ENCODE measurements around the gene ACBD3.

- TF ChIP-seq CTCF (IDR thresholded peaks at IDR 0.05), result no peak
- TF ChIP-seq POLR2A (IDR thresholded peaks at IDR 0.05), result no peak
These were observed 37.3 kb upstream of the ACBD3 start for GRCh38 chr1:226223786-226224244.

All from uterus (tissue), 2 donors.